ENCODE measurements around the gene TVP23A. TPM values are rescaled to one million over a fixed set of nuclear protein-coding genes. Genes with fewer than 3 reads are reported as not detected.

The TVP23A gene
- total RNA-seq (under 1 TPM in 3 of 6 donors, not detected in 3; 0.08 to 0.18 (median 0.16) TPM), polyA plus RNA-seq (under 1 TPM; 0.05 to 0.34 TPM)

- peak in 1 of 4 donors; percentile 14 for ATAC-seq
- H3K27ac ChIP-seq, result no peak within 1 kb of the TSS
- H3K4me1 ChIP-seq, result peaks cover 0 to 6% (median 2%) of the 10 kb centered on the region in 3 donors
- H3K27me3 ChIP-seq, result no peaks in the 10 kb centered on the region
- DNase-seq, result peak in 1 of 6 donors; percentile 64
- intact Hi-C loops (cut with DNase I), result no loop called here
- WGBS, 2 donors, result 76 to 77% methylated on average over 58 to 64 of the region's 64 CpGs
- TF ChIP-seq, protein P1, sequence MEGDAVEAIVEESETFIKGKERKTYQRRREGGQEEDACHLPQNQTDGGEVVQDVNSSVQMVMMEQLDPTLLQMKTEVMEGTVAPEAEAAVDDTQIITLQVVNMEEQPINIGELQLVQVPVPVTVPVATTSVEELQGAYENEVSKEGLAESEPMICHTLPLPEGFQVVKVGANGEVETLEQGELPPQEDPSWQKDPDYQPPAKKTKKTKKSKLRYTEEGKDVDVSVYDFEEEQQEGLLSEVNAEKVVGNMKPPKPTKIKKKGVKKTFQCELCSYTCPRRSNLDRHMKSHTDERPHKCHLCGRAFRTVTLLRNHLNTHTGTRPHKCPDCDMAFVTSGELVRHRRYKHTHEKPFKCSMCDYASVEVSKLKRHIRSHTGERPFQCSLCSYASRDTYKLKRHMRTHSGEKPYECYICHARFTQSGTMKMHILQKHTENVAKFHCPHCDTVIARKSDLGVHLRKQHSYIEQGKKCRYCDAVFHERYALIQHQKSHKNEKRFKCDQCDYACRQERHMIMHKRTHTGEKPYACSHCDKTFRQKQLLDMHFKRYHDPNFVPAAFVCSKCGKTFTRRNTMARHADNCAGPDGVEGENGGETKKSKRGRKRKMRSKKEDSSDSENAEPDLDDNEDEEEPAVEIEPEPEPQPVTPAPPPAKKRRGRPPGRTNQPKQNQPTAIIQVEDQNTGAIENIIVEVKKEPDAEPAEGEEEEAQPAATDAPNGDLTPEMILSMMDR (IDR thresholded peaks at IDR 0.05), result no peak
- H3K36me3 ChIP-seq, result no peaks in the 10 kb centered on the region
- peak within 1 kb of the TSS in 1 of 4 donors; percentile 7 for H3K4me3 ChIP-seq
- no peak for FAIRE-seq
- no peaks in the 10 kb centered on the region for H3K9me3 ChIP-seq
Measured at GRCh38 chr16:10817963-10818941, at the start of gene TVP23A. Gene TVP23A, minus strand, starts transcription at chr16:10818794. Its CDS starts 301 bp downstream, at chr16:10818493.

GRCh38 chr16:10868104-10868595 lies 49.6 kb upstream of the TVP23A start:
- H3K27me3 ChIP-seq, result no peaks in the 10 kb centered on the region
- peak overlapping the region in 1 of 4 donors; percentile 26 for H3K4me3 ChIP-seq
- 65% methylated on average over 6 of the region's 6 CpGs for WGBS, 2 donors
- H3K27ac ChIP-seq, result peak overlapping the region in 1 of 4 donors; percentile 56
- TF ChIP-seq, protein P1 (IDR thresholded peaks at IDR 0.05), result no peak
- ATAC-seq (no peak), DNase-seq (peak in 1 of 6 donors; percentile 37), FAIRE-seq (no peak)
- H3K36me3 ChIP-seq, result no peaks in the 10 kb centered on the region
- no peaks in the 10 kb centered on the region for H3K9me3 ChIP-seq
- H3K4me1 ChIP-seq, result peaks cover 3 to 43% (median 19%) of the 10 kb centered on the region in 3 donors
- intact Hi-C loops (cut with DNase I), result no loop called here

- H3K4me3 ChIP-seq, result no peak overlapping the region
- DNase-seq (no peak), FAIRE-seq (no peak), ATAC-seq (no peak)
- H3K27me3 ChIP-seq, result no peaks in the 10 kb centered on the region
- H3K9me3 ChIP-seq, result no peaks in the 10 kb centered on the region
- WGBS, 2 donors, result 87 to 92% methylated on average over 6 of the region's 6 CpGs
- no peak overlapping the region for H3K27ac ChIP-seq
- H3K36me3 ChIP-seq, result no peaks in the 10 kb centered on the region
- TF ChIP-seq, protein P1 (IDR thresholded peaks at IDR 0.05), result no peak
- H3K4me1 ChIP-seq, result peaks cover 0 to 44% (median 17%) of the 10 kb centered on the region in 3 donors
- intact Hi-C loops (cut with DNase I), result no loop called here
Measured at GRCh38 chr16:10867199-10867598, 48.6 kb upstream of the TVP23A start.

DNA sequence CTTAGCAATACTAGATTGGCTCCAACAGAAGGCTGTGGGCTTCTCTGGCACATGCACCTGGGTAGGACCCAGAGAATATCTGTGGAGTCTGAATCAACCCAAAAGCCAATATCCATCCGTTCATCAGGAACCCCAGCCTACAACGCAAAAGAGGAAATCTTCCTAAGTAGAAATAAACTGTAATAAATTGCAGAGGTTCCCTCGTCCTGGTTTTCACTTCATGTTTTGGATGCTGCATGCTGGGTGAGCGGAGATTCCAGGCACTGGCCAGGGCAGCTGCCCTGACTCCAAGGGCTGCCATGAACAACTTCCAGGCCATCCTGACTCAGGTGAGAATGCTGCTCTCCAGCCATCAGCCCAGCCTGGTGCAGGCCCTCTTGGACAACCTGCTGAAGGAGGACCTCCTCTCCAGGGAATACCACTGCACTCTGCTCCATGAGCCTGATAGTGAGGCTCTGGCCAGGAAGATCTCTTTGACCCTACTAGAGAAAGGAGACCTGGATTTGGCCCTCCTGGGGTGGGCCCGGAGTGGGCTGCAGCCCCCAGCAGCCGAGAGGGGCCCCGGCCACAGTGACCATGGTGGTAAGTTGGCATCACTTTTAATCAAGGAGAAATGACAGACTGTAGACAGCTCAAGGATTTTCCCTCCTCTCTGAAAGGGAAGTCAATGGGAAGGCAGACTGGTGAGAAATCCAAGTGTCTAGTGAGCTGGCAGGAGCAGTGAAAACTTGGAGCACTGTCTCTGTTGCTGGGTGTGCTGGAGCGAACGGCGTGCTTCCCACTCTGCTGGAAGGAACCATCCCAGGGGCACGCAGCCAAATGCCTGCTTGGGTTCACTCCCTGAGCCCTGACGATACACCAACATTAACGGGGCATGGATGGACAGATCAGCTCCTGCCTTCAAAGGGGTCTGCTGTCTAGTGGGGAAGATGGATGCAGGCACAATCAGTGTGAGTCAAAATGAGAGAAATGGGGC lies 47.7 kb upstream of the TVP23A start:
- no peaks in the 10 kb centered on the region for H3K27me3 ChIP-seq
- TF ChIP-seq, protein P1 (IDR thresholded peaks at IDR 0.05), result no peak
- WGBS, 2 donors, result 82 to 88% methylated on average over 13 of the region's 13 CpGs
- H3K4me1 ChIP-seq, result peaks cover 0 to 39% (median 9%) of the 10 kb centered on the region in 3 donors
- intact Hi-C loops (cut with DNase I), result no loop called here
- ATAC-seq (no peak), DNase-seq (peak in 1 of 6 donors; percentile 42), FAIRE-seq (no peak)
- H3K4me3 ChIP-seq, result no peak overlapping the region
- H3K27ac ChIP-seq, result no peak overlapping the region
- H3K9me3 ChIP-seq, result no peaks in the 10 kb centered on the region
- no peaks in the 10 kb centered on the region for H3K36me3 ChIP-seq
